Measurements from ENCODE around the gene NCAM1.
A peak's percentile ranks its signal among the peaks of the same experiment; 100 is the strongest.

NCAM1 gene

GRCh38 chr11:112968941-112969713 is 7.9 kb downstream of the NCAM1 start:
- DNase-seq = peak; percentile 92

GRCh38 chr11:112971195-112971594 is 10.0 kb downstream of the NCAM1 start:
- DNase-seq = no peak

- DNase-seq = no peak
Measured at GRCh38 chr11:112971827-112972226, 10.6 kb downstream of the NCAM1 start.

- DNase-seq = no peak
Measured at GRCh38 chr11:112972399-112973145, 11.4 kb downstream of the NCAM1 start.

GRCh38 chr11:112975051-112975450 is 13.8 kb downstream of the NCAM1 start:
- no peak for DNase-seq

- DNase-seq = no peak
Measured at GRCh38 chr11:112975493-112975892, 14.3 kb downstream of the NCAM1 start.

- DNase-seq = peak; percentile 90
Measured at GRCh38 chr11:112977755-112978154, 16.5 kb downstream of the NCAM1 start.

GRCh38 chr11:112983887-112984286 is 22.7 kb downstream of the NCAM1 start:
- DNase-seq = peak; percentile 35

- DNase-seq = no peak
Measured at GRCh38 chr11:112989198-112989597, 28.0 kb downstream of the NCAM1 start.

GRCh38 chr11:112993808-112994207 is 32.6 kb downstream of the NCAM1 start:
- DNase-seq = no peak

GRCh38 chr11:112995423-112996090 is 34.3 kb downstream of the NCAM1 start:
- DNase-seq = no peak

- no peak for DNase-seq
Measured at GRCh38 chr11:112996994-112997393, 35.8 kb downstream of the NCAM1 start.

- no peak for DNase-seq
Measured at GRCh38 chr11:112997857-112998466, 36.7 kb downstream of the NCAM1 start.

GRCh38 chr11:112999520-112999919 is 38.3 kb downstream of the NCAM1 start:
- DNase-seq = no peak

GRCh38 chr11:113001709-113002108 is 40.5 kb downstream of the NCAM1 start:
- DNase-seq = no peak

GRCh38 chr11:113006896-113007445 is 45.8 kb downstream of the NCAM1 start:
- DNase-seq = no peak

GRCh38 chr11:113014262-113015097 is 53.3 kb downstream of the NCAM1 start:
- DNase-seq = peak; percentile 94

- DNase-seq = no peak
Measured at GRCh38 chr11:113015098-113015455, 53.9 kb downstream of the NCAM1 start.

- DNase-seq = no peak
Measured at GRCh38 chr11:113016905-113017304, 55.7 kb downstream of the NCAM1 start.

- no peak for DNase-seq
Measured at GRCh38 chr11:113018913-113019312, 57.7 kb downstream of the NCAM1 start.

GRCh38 chr11:113019711-113020110 is 58.5 kb downstream of the NCAM1 start:
- no peak for DNase-seq

GRCh38 chr11:113021111-113021510 is 59.9 kb downstream of the NCAM1 start:
- DNase-seq = no peak
